Mesothelial cell of epicardium (in vitro differentiated cells): Measurements from ENCODE around the gene PNRC1. TPM values are rescaled to one million over a fixed set of nuclear protein-coding genes. Genes with fewer than 3 reads are reported as not detected.
A peak's percentile ranks its signal among the peaks of the same experiment; 100 is the strongest.

Experiments used
- DNase-seq, 2 experiments: peaks; one replicate each; pipeline ENCODE4 v3.0.0; 2021; ENCODE audit warnings: low spot score in 2 of 2; ENCODE audit not compliant: unreplicated experiment in 2 of 2
- H3K27ac Mint-ChIP-seq: 2 replicates; pipeline ENCODE4 v1.8.0; 2021; ENCODE audit warnings: mixed read lengths
- H3K27me3 Mint-ChIP-seq: 2 replicates; pipeline ENCODE4 v1.8.0; 2021; ENCODE audit warnings: low read depth, mixed read lengths
- H3K36me3 Mint-ChIP-seq: 2 replicates; pipeline ENCODE4 v1.8.0; 2021; ENCODE audit warnings: mixed read lengths
- H3K4me1 Mint-ChIP-seq: 2 replicates; pipeline ENCODE4 v1.8.0; 2021; ENCODE audit warnings: mixed read lengths
- H3K4me3 Mint-ChIP-seq: 2 replicates; pipeline ENCODE4 v1.8.0; 2021; ENCODE audit warnings: mild to moderate bottlenecking, moderate library complexity, mixed read lengths
- H3K9me3 Mint-ChIP-seq: 2 replicates; pipeline ENCODE4 v1.8.0; 2021; ENCODE audit warnings: mixed read lengths
- total RNA-seq: library from RNA; stranded (reverse); gene quantifications from 3 replicates; pipeline ENCODE4 v1.2.1, GENCODE V29; 2021
- TF ChIP-seq, protein P1 (sequence below): fragments of 200-600 bp; sonication (generic); IDR thresholded peaks from one replicate; pipeline ENCODE4 v1.5.0; 2021; ENCODE audit warnings: antibody characterized with exemption; ENCODE audit not compliant: unreplicated experiment

The PNRC1 gene
- total RNA-seq, 1 donor from 2014 or later, result 190 TPM

DNA sequence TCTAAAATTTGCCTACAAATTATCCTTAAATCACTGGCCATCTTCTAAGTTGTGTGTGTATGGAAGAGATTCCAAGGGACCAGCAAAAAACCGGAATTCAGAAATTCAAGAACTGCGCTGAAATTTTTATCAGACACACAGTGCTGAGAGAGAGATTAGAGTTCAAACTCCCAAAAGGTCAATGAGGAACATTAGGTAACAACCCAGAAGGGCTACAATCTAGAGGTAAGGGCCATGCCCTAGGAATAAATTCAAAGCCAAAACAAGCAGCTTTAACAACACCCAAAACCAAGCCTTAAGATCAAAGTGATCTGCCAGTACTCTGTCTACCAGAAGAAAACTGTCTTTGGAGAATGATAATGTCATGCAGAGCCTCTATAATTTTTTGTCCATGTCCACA, 19.6 kb downstream of the PNRC1 start:
- Mint-ChIP-seq H3K27me3 (no peaks in the 10 kb centered on the region), H3K9me3 (no peaks in the 10 kb centered on the region), H3K36me3 (peaks cover 10% of the 10 kb centered on the region), H3K4me3 (no peak overlapping the region), H3K4me1 (no peaks in the 10 kb centered on the region), H3K27ac (no peak overlapping the region)
- no peak for DNase-seq
- TF ChIP-seq, protein P1, sequence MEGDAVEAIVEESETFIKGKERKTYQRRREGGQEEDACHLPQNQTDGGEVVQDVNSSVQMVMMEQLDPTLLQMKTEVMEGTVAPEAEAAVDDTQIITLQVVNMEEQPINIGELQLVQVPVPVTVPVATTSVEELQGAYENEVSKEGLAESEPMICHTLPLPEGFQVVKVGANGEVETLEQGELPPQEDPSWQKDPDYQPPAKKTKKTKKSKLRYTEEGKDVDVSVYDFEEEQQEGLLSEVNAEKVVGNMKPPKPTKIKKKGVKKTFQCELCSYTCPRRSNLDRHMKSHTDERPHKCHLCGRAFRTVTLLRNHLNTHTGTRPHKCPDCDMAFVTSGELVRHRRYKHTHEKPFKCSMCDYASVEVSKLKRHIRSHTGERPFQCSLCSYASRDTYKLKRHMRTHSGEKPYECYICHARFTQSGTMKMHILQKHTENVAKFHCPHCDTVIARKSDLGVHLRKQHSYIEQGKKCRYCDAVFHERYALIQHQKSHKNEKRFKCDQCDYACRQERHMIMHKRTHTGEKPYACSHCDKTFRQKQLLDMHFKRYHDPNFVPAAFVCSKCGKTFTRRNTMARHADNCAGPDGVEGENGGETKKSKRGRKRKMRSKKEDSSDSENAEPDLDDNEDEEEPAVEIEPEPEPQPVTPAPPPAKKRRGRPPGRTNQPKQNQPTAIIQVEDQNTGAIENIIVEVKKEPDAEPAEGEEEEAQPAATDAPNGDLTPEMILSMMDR, result no peak

DNA sequence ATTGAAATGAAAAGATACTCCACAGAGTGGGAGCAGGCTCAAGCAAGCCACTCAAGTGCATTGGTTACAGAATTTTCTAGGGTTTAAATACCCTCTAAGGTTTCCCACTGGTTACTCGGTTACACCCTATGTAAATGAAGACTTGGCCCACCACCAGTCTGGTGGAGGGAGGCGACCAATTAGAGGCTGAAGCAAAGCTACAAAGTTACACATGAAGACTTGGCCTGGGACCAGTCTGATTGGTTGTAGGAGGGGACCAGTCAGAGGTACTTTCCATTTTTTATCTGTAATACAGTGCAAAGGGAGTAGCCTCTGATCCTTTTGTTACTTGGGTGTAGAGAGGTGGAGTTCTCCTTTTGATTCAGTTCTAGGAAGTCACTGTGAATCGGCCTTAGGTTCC, 29.7 kb downstream of the PNRC1 start:
- no peak for DNase-seq

DNA sequence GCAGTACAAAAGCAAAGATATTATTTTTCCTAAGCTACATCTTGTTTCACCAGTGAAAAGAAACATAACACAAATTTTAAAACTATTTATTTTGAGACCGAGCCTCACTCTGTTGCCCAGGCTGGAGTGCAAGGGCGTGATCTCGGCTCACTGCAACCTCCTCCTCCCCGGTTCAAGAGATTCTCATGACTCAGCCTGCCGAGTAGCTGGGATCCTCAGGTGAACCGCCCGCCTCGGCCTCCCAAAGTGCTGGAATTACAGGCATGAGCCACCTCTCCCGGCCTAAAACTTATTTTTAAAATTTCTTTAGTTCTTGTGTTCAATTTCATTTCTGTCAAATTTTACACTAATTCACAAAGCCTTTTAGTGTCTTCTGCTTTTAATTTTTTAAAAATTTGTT, 31.4 kb downstream of the PNRC1 start:
- Mint-ChIP-seq H3K27ac (no peak overlapping the region), H3K27me3 (no peaks in the 10 kb centered on the region), H3K4me3 (no peak overlapping the region), H3K4me1 (peaks cover 6% of the 10 kb centered on the region), H3K9me3 (no peaks in the 10 kb centered on the region), H3K36me3 (no peaks in the 10 kb centered on the region)
- TF ChIP-seq, protein P1, result no peak
- no peak for DNase-seq

More for the DNA sequence above, 29.7 kb downstream of the PNRC1 start:
- Mint-ChIP-seq H3K36me3 (peaks cover 2% of the 10 kb centered on the region), H3K4me1 (no peaks in the 10 kb centered on the region), H3K27ac (no peak overlapping the region), H3K9me3 (no peaks in the 10 kb centered on the region), H3K4me3 (no peak overlapping the region), H3K27me3 (no peaks in the 10 kb centered on the region)
- TF ChIP-seq, protein P1, result no peak

DNA sequence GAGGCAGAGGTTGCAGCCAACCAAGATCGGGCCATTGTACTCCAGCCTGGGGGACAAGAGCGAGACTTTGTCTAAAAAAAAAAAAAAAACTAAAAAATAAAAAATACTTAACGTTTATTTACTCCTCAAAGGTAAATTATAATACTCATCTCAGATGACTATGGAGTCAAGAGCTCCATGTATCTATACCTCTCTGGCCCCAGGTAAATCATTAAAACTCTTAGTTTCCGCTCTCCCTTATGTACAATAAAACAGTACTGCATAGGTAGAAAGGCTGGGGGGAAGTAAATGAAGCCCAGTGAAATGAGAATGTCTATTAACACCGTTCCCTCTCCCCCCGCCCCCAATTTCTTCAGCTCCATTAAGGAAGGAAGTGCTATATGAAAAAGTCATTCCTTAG, 36.2 kb downstream of the PNRC1 start:
- peaks cover 11% of the 10 kb centered on the region for H3K4me1 Mint-ChIP-seq

DNA sequence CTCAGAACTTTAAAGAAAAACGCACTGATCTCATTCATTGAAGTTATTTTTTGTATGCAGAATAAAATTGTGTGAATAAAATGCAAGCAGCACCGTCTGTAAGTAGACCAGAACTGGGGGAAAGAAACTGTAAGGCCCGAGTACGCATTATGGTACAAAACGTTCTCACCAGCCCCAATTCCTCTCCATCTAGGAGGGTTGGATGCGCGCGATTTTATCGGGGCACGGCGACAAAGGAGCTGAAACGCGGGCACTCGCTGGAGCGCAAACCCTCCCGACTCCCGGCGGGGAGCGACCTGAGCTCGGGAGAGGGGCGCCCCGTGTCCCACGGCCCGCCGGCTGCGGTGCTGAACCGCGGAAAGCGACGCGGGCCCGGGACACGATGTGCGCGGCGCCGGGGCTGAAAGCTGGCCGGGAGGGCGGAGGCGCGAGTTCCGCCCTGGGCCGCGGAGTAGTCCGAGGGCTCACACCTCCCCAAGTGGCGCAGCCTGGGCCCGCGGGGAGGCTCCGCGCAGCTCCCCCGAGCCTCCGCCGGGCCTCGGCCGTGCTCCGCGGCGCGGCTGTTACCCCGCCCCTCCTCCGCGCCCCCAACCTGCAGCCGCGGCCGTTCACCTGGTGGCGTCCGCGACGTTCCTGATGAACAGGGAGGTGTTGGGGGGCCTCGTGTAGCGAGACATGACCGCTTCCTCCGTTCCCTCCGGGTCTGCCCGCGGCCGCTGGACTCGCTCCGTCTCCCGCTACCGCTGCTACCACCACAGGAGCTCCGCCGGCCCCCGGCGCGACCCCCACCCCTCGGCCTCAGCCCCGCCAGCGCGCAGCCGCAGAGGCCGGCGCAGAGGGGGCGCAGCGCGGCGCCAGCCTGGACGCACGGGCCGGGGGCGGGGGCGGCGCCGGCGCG, 36.9 kb downstream of the PNRC1 start, which contains the start of gene SRSF12:
TSS of gene SRSF12 (minus strand) at position 861 of the 898 bp plus-strand sequence. CDS start at position 677, 184 bp downstream.
- Mint-ChIP-seq H3K27ac (peak within 1 kb of the TSS; percentile 57), H3K9me3 (no peaks in the 10 kb centered on the region), H3K27me3 (no peaks in the 10 kb centered on the region), H3K36me3 (no peaks in the 10 kb centered on the region), H3K4me1 (peaks cover 11% of the 10 kb centered on the region), H3K4me3 (peak within 1 kb of the TSS; percentile 73)
- TF ChIP-seq, protein P1, result no peak
- peak; percentile 41 to 67 for DNase-seq

More for the DNA sequence above, 36.2 kb downstream of the PNRC1 start:
- Mint-ChIP-seq H3K4me3 (peak overlapping the region; percentile 73), H3K9me3 (no peaks in the 10 kb centered on the region), H3K27me3 (no peaks in the 10 kb centered on the region), H3K27ac (peak overlapping the region; percentile 57), H3K36me3 (no peaks in the 10 kb centered on the region)
- TF ChIP-seq, protein P1, result no peak
- DNase-seq, result no peak
